NCI-H128 (cell line): ENCODE measurements around the gene BCL11A.

ENCODE experiments used
- DNase-seq: peaks from one replicate; lab custom pipeline; 2025; ENCODE audit not compliant: unreplicated experiment; lab: John Stamatoyannopoulos, UW

Gene BCL11A

GRCh38 chr2:60469536-60470317 is 83.7 kb downstream of the BCL11A start:
- no peak for DNase-seq

GRCh38 chr2:60468382-60469085 is 84.9 kb downstream of the BCL11A start:
- DNase-seq = no peak

GRCh38 chr2:60466161-60466702 is 87.2 kb downstream of the BCL11A start:
- DNase-seq = no peak

- DNase-seq = no peak
Measured at GRCh38 chr2:60465736-60466135, 87.7 kb downstream of the BCL11A start.

- no peak for DNase-seq
Measured at GRCh38 chr2:60463249-60463648, 90.2 kb downstream of the BCL11A start.

- DNase-seq = no peak
Measured at GRCh38 chr2:60461421-60462108, 91.9 kb downstream of the BCL11A start.

- no peak for DNase-seq
Measured at GRCh38 chr2:60460577-60461420, 92.7 kb downstream of the BCL11A start.

- no peak for DNase-seq
Measured at GRCh38 chr2:60459851-60460250, 93.6 kb downstream of the BCL11A start.

GRCh38 chr2:60456115-60456770 is 97.2 kb downstream of the BCL11A start:
- DNase-seq = no peak

GRCh38 chr2:60453872-60454271 is 99.6 kb downstream of the BCL11A start:
- no peak for DNase-seq

GRCh38 chr2:60453301-60453700 is 100.2 kb downstream of the BCL11A start:
- DNase-seq = no peak

GRCh38 chr2:60450488-60450887 is 103.0 kb downstream of the BCL11A start:
- no peak for DNase-seq

GRCh38 chr2:60447943-60448342 is 105.5 kb downstream of the BCL11A start:
- no peak for DNase-seq

- DNase-seq = no peak
Measured at GRCh38 chr2:60446413-60447267, 106.8 kb downstream of the BCL11A start.

GRCh38 chr2:60445684-60446179 is 107.7 kb downstream of the BCL11A start:
- DNase-seq = no peak

GRCh38 chr2:60442608-60443007 is 110.8 kb downstream of the BCL11A start:
- DNase-seq = no peak

GRCh38 chr2:60441800-60442199 is 111.7 kb downstream of the BCL11A start:
- DNase-seq = no peak

- no peak for DNase-seq
Measured at GRCh38 chr2:60440767-60441163, 112.7 kb downstream of the BCL11A start.
